Endothelial cell (in vitro differentiated cells): ENCODE measurements around the gene SH2D6. TPM values are rescaled to one million over a fixed set of nuclear protein-coding genes. Genes with fewer than 3 reads are reported as not detected.

Source experiments
- DNase-seq: peaks from one replicate; pipeline ENCODE4 v3.0.0; 2021; ENCODE audit warnings: low spot score
- H3K27ac Mint-ChIP-seq: one replicate; pipeline ENCODE4 v1.8.0; 2021; ENCODE audit warnings: mixed read lengths, inconsistent platforms; ENCODE audit not compliant: unreplicated experiment
- H3K27me3 Mint-ChIP-seq: one replicate; pipeline ENCODE4 v1.8.0; 2021; ENCODE audit warnings: mild to moderate bottlenecking, moderate library complexity, mixed read lengths, inconsistent platforms; ENCODE audit not compliant: unreplicated experiment
- H3K36me3 Mint-ChIP-seq: one replicate; pipeline ENCODE4 v1.8.0; 2021; ENCODE audit warnings: mild to moderate bottlenecking, low read depth, mixed read lengths, inconsistent platforms; ENCODE audit not compliant: unreplicated experiment
- H3K4me1 Mint-ChIP-seq: one replicate; pipeline ENCODE4 v1.8.0; 2021; ENCODE audit warnings: mild to moderate bottlenecking, mixed read lengths, inconsistent platforms; ENCODE audit not compliant: unreplicated experiment
- H3K4me3 Mint-ChIP-seq: one replicate; pipeline ENCODE4 v1.8.0; 2021; ENCODE audit warnings: mild to moderate bottlenecking, mixed read lengths, inconsistent platforms; ENCODE audit not compliant: unreplicated experiment
- H3K9me3 Mint-ChIP-seq: one replicate; pipeline ENCODE4 v1.8.0; 2021; ENCODE audit warnings: mixed read lengths, inconsistent platforms; ENCODE audit not compliant: unreplicated experiment
- total RNA-seq: library from RNA; stranded (reverse); fragmentation: NEBNext Ultra II Directional; extraction: Animal tissue kit (Norgen Biotek cat#: 25700); gene quantifications from one replicate; pipeline ENCODE4 v1.2.1, GENCODE V29; 2021; ENCODE audit not compliant: unreplicated experiment
- TF ChIP-seq, protein P1 (sequence below): fragments of 200-600 bp; sonication (generic); IDR thresholded peaks from one replicate; pipeline ENCODE4 v1.5.0; 2021; ENCODE audit warnings: antibody characterized with exemption; ENCODE audit not compliant: unreplicated experiment

The SH2D6 gene
- total RNA-seq, 1 donor from 2014 or later = 0.33 TPM

DNA sequence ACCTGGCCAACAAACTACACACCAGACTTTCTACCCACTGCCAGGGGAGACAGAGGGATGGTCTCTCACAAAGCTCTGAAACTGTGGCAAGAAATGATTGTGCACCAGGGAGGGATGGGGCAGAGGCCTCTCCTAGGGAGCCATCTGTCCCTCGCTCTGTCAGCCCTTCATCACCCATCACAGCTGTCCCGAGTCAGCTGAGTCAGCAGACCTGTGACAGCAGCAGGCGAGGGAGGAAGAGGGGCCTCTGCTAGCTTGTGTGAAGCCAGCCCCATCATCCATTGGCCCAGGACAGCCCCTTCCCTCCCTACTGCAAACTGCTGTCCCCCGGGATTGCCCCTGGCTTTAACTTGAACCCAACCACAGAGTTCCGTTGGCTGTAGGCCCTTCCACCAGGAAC, 5.0 kb downstream of the SH2D6 start:
- Mint-ChIP-seq H3K9me3 (no peaks in the 10 kb centered on the region), H3K27me3 (peaks cover 15% of the 10 kb centered on the region), H3K36me3 (no peaks in the 10 kb centered on the region), H3K4me1 (peaks cover 31% of the 10 kb centered on the region), H3K27ac (no peak overlapping the region), H3K4me3 (no peak overlapping the region)
- TF ChIP-seq, protein P1, sequence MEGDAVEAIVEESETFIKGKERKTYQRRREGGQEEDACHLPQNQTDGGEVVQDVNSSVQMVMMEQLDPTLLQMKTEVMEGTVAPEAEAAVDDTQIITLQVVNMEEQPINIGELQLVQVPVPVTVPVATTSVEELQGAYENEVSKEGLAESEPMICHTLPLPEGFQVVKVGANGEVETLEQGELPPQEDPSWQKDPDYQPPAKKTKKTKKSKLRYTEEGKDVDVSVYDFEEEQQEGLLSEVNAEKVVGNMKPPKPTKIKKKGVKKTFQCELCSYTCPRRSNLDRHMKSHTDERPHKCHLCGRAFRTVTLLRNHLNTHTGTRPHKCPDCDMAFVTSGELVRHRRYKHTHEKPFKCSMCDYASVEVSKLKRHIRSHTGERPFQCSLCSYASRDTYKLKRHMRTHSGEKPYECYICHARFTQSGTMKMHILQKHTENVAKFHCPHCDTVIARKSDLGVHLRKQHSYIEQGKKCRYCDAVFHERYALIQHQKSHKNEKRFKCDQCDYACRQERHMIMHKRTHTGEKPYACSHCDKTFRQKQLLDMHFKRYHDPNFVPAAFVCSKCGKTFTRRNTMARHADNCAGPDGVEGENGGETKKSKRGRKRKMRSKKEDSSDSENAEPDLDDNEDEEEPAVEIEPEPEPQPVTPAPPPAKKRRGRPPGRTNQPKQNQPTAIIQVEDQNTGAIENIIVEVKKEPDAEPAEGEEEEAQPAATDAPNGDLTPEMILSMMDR = no peak
- DNase-seq = no peak

DNA sequence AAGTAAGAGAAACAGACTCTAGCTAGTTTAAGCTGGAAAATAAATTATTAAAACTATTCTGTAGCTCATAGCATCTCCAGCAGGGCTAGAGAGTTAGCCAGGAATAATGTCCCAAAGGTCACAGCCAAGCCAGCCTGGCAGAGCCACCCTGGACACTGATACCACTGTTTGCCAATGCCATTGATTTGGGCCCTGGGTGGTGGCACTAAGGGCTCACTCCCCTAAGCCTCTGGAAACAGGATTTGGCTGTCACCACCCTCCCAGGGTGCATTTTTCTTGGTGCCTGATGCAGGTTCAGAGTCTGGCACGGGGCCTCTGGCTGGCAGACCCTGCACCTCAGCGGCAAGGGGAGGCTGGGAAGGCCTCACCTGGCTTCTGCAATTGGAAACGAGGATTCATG, 7.1 kb downstream of the SH2D6 start:
- no peak for DNase-seq
- Mint-ChIP-seq H3K4me3 (no peak overlapping the region), H3K27ac (no peak overlapping the region), H3K36me3 (no peaks in the 10 kb centered on the region), H3K9me3 (no peaks in the 10 kb centered on the region), H3K27me3 (peaks cover 17% of the 10 kb centered on the region), H3K4me1 (peaks cover 22% of the 10 kb centered on the region)
- TF ChIP-seq, protein P1 = no peak

DNA sequence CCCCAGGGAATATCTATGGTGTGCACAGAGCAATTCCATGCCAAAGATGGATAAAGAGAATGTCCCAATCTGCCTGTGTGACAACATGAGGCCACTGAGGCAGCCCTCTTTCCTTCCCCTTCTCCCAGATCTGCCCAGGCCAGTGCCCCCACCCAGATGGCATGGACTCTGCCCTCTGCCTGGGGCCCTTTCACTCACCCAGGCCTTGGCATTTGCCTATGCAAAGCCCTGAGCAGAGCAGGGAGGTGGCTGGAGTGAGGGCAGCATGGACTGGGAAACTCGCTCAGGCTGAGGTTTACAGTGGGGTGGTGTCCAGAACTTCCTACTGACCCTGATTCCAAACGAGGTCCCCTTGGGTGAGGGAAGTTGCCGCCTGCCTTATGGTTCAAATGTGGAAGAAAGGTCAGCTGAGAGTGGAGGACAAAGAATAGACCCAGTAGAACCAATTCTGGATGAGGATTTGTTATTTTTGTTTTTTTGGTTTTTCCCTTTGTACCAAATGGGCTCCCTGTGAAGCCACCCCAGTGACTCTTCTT, 8.9 kb downstream of the SH2D6 start:
- H3K36me3 Mint-ChIP-seq = no peaks in the 10 kb centered on the region
- peaks cover 13% of the 10 kb centered on the region for H3K27me3 Mint-ChIP-seq
- H3K4me3 Mint-ChIP-seq = no peak overlapping the region
- H3K27ac Mint-ChIP-seq = no peak overlapping the region
- DNase-seq = no peak
- TF ChIP-seq, protein P1 = no peak
- peaks cover 7% of the 10 kb centered on the region for H3K4me1 Mint-ChIP-seq
- H3K9me3 Mint-ChIP-seq = no peaks in the 10 kb centered on the region

DNA sequence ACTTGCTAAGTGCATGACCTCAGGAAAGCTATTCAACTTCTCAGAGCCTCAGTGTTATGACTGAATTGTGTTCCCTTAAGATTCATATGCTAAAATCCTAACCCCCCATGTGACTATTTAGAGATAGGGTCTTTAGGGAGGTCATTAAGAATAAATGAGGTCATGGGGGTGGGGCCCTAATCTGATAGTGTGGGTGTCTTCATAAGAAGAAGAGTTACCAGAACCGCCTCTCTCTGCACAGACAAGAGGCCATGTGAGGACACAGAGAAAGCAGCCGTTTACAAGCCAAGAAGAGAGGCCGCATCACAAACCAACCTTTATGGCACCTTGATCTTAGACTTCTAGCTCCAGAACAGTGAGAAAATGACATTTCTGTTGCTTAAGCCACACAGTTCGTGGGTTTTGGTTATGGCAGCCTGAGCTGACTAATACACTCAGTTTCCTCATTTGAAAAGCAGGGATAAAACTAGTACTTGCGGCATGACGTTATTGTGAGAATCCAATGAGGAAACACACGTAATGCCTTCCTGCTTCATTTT, 9.9 kb downstream of the SH2D6 start:
- no peak overlapping the region for H3K4me3 Mint-ChIP-seq
- no peak for DNase-seq

DNA sequence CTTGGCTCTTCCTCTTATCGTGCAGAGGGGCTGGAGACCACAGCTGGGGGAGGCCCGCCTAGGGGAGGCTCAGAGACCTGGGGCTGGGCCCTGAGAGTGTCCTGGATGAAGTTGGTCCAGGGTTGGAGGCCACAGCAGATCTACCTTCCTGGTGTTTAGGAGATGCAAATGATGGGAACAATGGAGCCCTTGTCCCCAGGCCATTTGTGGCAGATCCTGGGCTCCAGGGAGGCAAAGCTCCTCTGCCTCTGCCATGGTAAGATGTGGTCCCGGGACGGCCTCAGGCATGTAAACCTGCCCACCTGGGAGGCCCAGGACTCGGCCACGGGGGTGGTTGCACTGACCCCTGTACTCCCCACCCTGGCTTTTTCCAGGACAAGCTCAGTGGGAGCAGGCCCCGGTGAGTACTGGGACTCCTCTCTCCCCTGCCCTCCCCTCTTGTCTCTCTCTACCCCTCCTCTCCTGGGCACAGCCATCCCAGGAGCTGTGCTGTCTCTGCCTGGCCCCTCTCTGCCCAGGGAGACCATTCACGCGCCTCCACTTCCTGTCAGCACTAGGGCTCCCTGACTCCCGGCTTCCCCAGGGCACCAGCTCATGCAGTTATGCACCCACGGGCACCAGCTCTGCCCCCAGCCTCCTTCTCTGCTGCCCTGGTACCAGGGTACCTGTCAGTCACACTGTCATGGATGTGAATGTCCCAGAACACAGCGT, 10.9 kb downstream of the SH2D6 start:
- H3K27ac Mint-ChIP-seq = no peak overlapping the region
- peaks cover 13% of the 10 kb centered on the region for H3K27me3 Mint-ChIP-seq
- TF ChIP-seq, protein P1 = no peak
- peaks cover 5% of the 10 kb centered on the region for H3K4me1 Mint-ChIP-seq
- no peaks in the 10 kb centered on the region for H3K9me3 Mint-ChIP-seq
- no peak overlapping the region for H3K4me3 Mint-ChIP-seq
- DNase-seq = no peak
- no peaks in the 10 kb centered on the region for H3K36me3 Mint-ChIP-seq

More for the DNA sequence above, 9.9 kb downstream of the SH2D6 start:
- H3K36me3 Mint-ChIP-seq = no peaks in the 10 kb centered on the region
- TF ChIP-seq, protein P1 = no peak
- H3K4me1 Mint-ChIP-seq = peaks cover 5% of the 10 kb centered on the region
- no peak overlapping the region for H3K27ac Mint-ChIP-seq
- peaks cover 13% of the 10 kb centered on the region for H3K27me3 Mint-ChIP-seq
- H3K9me3 Mint-ChIP-seq = no peaks in the 10 kb centered on the region
